Activated naive CD8-positive, alpha-beta T cell treated with anti-CD3 and anti-CD28 coated beads, Interleukin-2, amount 50 U/mL, for 16 hours (primary cell): ENCODE data around the gene PPP1CA.

Source experiments
- DNase-seq: peaks from one replicate; pipeline ENCODE4 v3.0.0-alpha.2; 2020; ENCODE audit warnings: low read depth, low spot score

PPP1CA gene

GRCh38 chr11:67418476-67419281 lies 17.0 kb upstream of the PPP1CA start:
- no peak for DNase-seq

- no peak for DNase-seq
Measured at GRCh38 chr11:67417425-67417824, 15.8 kb upstream of the PPP1CA start.

- DNase-seq: no peak
Measured at GRCh38 chr11:67416416-67417335, 15.0 kb upstream of the PPP1CA start.

GRCh38 chr11:67415501-67416304 lies 14.0 kb upstream of the PPP1CA start, which contains the start of gene CARNS1:
TSS of gene CARNS1 (plus strand) at chr11:67415678. CDS start at chr11:67416200, 522 bp downstream.
- DNase-seq: no peak

- no peak for DNase-seq
Measured at GRCh38 chr11:67413266-67413849, 11.7 kb upstream of the PPP1CA start.

- no peak for DNase-seq
Measured at GRCh38 chr11:67412495-67413179, 11.0 kb upstream of the PPP1CA start.

GRCh38 chr11:67411785-67412152 lies 10.1 kb upstream of the PPP1CA start:
- no peak for DNase-seq

- DNase-seq: no peak
Measured at GRCh38 chr11:67410984-67411784, 9.5 kb upstream of the PPP1CA start.

GRCh38 chr11:67410369-67410831 lies 8.7 kb upstream of the PPP1CA start:
- DNase-seq: no peak

- no peak for DNase-seq
Measured at GRCh38 chr11:67409781-67410368, 8.2 kb upstream of the PPP1CA start.

- no peak for DNase-seq
Measured at GRCh38 chr11:67409261-67409666, 7.6 kb upstream of the PPP1CA start.

- DNase-seq: no peak
Measured at GRCh38 chr11:67408437-67409200, 7.0 kb upstream of the PPP1CA start.

- DNase-seq: no peak
Measured at GRCh38 chr11:67407688-67408163, 6.1 kb upstream of the PPP1CA start.

- DNase-seq: no peak
Measured at GRCh38 chr11:67406969-67407687, 5.5 kb upstream of the PPP1CA start.

- no peak for DNase-seq
Measured at GRCh38 chr11:67406420-67406968, 4.8 kb upstream of the PPP1CA start.

GRCh38 chr11:67405688-67406339 lies 4.2 kb upstream of the PPP1CA start:
- no peak for DNase-seq

GRCh38 chr11:67405196-67405567 lies 3.5 kb upstream of the PPP1CA start:
- no peak for DNase-seq
